Caco-2 (cell line): Measurements from ENCODE around the gene KCNH4. TPM values are rescaled to one million over a fixed set of nuclear protein-coding genes. Genes with fewer than 3 reads are reported as not detected.
A peak's percentile ranks its signal among the peaks of the same experiment; 100 is the strongest.

ENCODE experiments used
- BruUV-seq: library from RNA; stranded (reverse); fragments of 400-500 nt; replicated peaks from 2 replicates; lab custom pipeline; 2021; lab: Mats Ljungman, UMichigan
- CTCF ChIA-PET: fragments of 300-600 bp; sonication (Branson Sonifier 250); formaldehyde crosslinking; loops from one replicate; lab custom pipeline; 2022; ENCODE audit warnings: antibody characterized with exemption; lab: Charles Lee
- POLR2A ChIA-PET: fragments of 300-600 bp; sonication (Branson Sonifier 250); formaldehyde crosslinking; loops from one replicate; lab custom pipeline; 2022; ENCODE audit warnings: antibody characterized with exemption; lab: Charles Lee
- DNase-seq, 2 experiments: peaks; one replicate each; pipeline versions ENCODE4 v3.0.0 to v3.0.0-alpha.2; 2020 to 2022
- H3K27me3 ChIP-seq: replicated peaks from 2 replicates; pipeline ENCODE4 v1.6.0; 2011; ENCODE audit warnings: low read length; ENCODE audit not compliant: control insufficient read depth, insufficient read depth
- H3K36me3 ChIP-seq: 2 replicates; pipeline ENCODE4 v1.5.1; 2011; ENCODE audit warnings: low read length; ENCODE audit not compliant: control insufficient read depth, insufficient read depth
- H3K4me1 ChIP-seq: fragments of 250-450 bp; sonication (Bioruptor Pico); 2 replicates; pipeline ENCODE4 v1.5.1; 2020; ENCODE audit warnings: mild to moderate bottlenecking
- H3K4me3 ChIP-seq: 2 replicates; pipeline ENCODE4 v1.5.1; 2011; ENCODE audit warnings: low read depth, mild to moderate bottlenecking, control low read depth, low read length
- H3K9me3 ChIP-seq: fragments of 250-450 bp; sonication (Bioruptor Pico); 2 replicates; pipeline ENCODE4 v1.5.1; 2020; ENCODE audit warnings: mild to moderate bottlenecking, moderate library complexity
- H3K27ac Mint-ChIP-seq: one replicate; pipeline ENCODE4 v1.8.0; 2022; ENCODE audit warnings: mixed read lengths; ENCODE audit not compliant: unreplicated experiment
- H3K27me3 Mint-ChIP-seq: one replicate; pipeline ENCODE4 v1.8.0; 2022; ENCODE audit warnings: mixed read lengths; ENCODE audit not compliant: insufficient read depth, unreplicated experiment
- H3K36me3 Mint-ChIP-seq: one replicate; pipeline ENCODE4 v1.8.0; 2022; ENCODE audit warnings: mild to moderate bottlenecking, mixed read lengths; ENCODE audit not compliant: insufficient read depth, unreplicated experiment
- H3K4me1 Mint-ChIP-seq: one replicate; pipeline ENCODE4 v1.8.0; 2022; ENCODE audit warnings: low read depth, mixed read lengths; ENCODE audit not compliant: unreplicated experiment
- H3K4me3 Mint-ChIP-seq: one replicate; pipeline ENCODE4 v1.8.0; 2022; ENCODE audit warnings: mild to moderate bottlenecking, moderate library complexity, mixed read lengths; ENCODE audit not compliant: unreplicated experiment
- H3K9me3 Mint-ChIP-seq: one replicate; pipeline ENCODE4 v1.8.0; 2022; ENCODE audit warnings: mixed read lengths; ENCODE audit not compliant: unreplicated experiment
- CTCF ChIP-seq, 2 experiments: fragments of 200-600 bp in 1 of 2; IDR thresholded peaks; 1 replicate in 1 of 2; 2 replicates in 1 of 2; pipeline versions ENCODE4 v1.5.1 to v1.8.0; 2011 to 2022; ENCODE audit warnings: antibody characterized with exemption in 1 of 2, control low read depth in 1 of 2, inconsistent platforms in 1 of 2, low read depth in 1 of 2, low read length in 1 of 2, mild to moderate bottlenecking in 1 of 2, moderate library complexity in 1 of 2; ENCODE audit not compliant: insufficient read depth in 1 of 2, severe bottlenecking in 1 of 2, unreplicated experiment in 1 of 2
- intact Hi-C: fragments of 100-400 bp; cut with micrococcal nuclease; formaldehyde crosslinking; loops from one replicate; pipeline ENCODE4 v1.10.0; 2022; ENCODE audit not compliant: unreplicated experiment
- total RNA-seq: library from RNA; stranded (reverse); gene quantifications from 2 replicates; pipeline ENCODE4 v1.2.3, GENCODE V29; 2022

Gene KCNH4
- total RNA-seq, 1 experiment from 2014 or later, result 0.07 TPM

DNA sequence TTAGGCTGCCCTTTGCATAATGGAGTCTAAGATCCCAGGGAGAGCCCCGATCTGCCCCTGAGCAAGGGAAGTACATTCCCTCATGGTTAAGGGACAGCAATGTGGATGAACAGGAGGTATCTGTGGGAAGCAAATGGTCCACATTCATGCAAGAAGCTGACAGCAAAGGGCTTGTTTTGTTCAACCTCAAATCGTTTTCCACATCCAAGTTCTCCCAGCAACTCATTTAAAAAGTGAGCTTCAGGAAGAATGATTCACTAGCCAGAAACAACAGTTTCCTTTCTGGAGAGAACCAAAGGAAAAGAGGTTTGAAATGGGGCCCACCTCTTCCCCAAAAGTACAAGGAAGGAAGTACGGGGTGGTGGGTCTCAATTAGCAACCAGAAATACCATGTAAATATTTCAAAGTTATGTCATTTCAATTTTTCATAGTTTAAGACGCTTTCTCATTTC lies 48.9 kb downstream of the KCNH4 start:
- POLR2A ChIA-PET, result no interaction called here
- Mint-ChIP-seq H3K9me3 (no peaks in the 10 kb centered on the region), H3K36me3 (peaks cover 54% of the 10 kb centered on the region), H3K4me3 (no peak overlapping the region), H3K4me1 (peaks cover 6% of the 10 kb centered on the region), H3K27ac (no peak overlapping the region), H3K27me3 (no peaks in the 10 kb centered on the region)
- Histone ChIP-seq H3K4me3 (no peak overlapping the region), H3K27me3 (no peaks in the 10 kb centered on the region), H3K4me1 (peaks cover 13% of the 10 kb centered on the region), H3K9me3 (no peaks in the 10 kb centered on the region), H3K36me3 (peaks cover 6% of the 10 kb centered on the region; the same call in 1 of the 2 replicates)
- BruUV-seq, result no TSS peak
- TF ChIP-seq CTCF (IDR thresholded peaks at IDR 0.05; ENCODE audit: insufficient read depth in 1 of 2, low read depth in 1 of 2, low read length in 1 of 2, severe bottlenecking in 1 of 2, unreplicated experiment in 1 of 2), result no peak
- no peak for DNase-seq
- intact Hi-C loops, result no loop called here
- CTCF ChIA-PET, result interaction anchor here (1.2 kb wide), 1 partner anchor 8 kb away, joined by 3 read pairs; no protein-coding TSS in a partner anchor

GRCh38 chr17:42131232-42131631 lies 49.7 kb downstream of the KCNH4 start:
- ChIA-PET POLR2A (no interaction called here), CTCF (interaction anchor here (1.2 to 1.4 kb wide), 3 partner anchors 9 to 91 kb away, joined by 3 to 5 read pairs (median 4); partner anchors contain the start of gene KCNH4)
- no TSS peak for BruUV-seq
- no peaks in the 10 kb centered on the region for H3K9me3 ChIP-seq
- intact Hi-C loops, result no loop called here
- no peak for TF ChIP-seq CTCF (IDR thresholded peaks at IDR 0.05; ENCODE audit: insufficient read depth in 1 of 2, low read depth in 1 of 2, low read length in 1 of 2, severe bottlenecking in 1 of 2, unreplicated experiment in 1 of 2)
- H3K4me1 Mint-ChIP-seq, result peaks cover 6% of the 10 kb centered on the region
- H3K27ac Mint-ChIP-seq, result no peak overlapping the region
- no peak overlapping the region for H3K4me3 ChIP-seq
- H3K27me3 Mint-ChIP-seq, result no peaks in the 10 kb centered on the region
- H3K27me3 ChIP-seq, result no peaks in the 10 kb centered on the region
- H3K9me3 Mint-ChIP-seq, result no peaks in the 10 kb centered on the region
- H3K36me3 ChIP-seq, result peaks cover 6% of the 10 kb centered on the region; the same call in 1 of the 2 replicates
- H3K4me3 Mint-ChIP-seq, result no peak overlapping the region
- H3K36me3 Mint-ChIP-seq, result peaks cover 52% of the 10 kb centered on the region
- H3K4me1 ChIP-seq, result peaks cover 8% of the 10 kb centered on the region
- DNase-seq, result no peak

DNA sequence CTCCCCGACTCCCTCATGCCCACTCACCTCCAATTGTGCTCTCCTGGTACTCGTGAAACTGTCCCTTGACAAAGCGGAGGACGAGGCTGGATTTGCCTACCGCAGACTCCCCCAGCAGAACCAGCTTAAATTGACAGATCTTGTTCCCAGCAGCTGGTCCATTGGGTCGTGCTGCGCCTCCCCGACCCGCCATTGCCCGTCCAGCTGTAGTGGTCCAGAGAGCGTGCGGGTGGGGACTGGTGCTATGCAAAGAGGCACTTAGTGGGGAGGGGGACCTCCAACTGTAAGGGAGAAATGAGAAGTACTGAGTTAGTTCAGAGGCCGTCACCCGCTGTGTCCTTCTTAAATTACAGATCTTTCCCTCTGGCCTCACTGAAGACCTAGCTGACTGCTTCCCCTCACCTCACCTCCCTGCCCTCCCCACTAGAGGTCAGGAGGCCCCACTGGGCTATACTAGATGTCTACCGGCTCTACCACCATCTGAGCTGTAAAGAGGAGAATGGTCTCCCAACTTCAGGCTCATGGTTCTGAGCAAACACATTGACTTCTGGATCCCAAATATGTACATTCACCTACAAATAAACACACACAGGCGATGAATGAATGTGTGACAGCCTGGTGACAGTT lies 50.5 kb downstream of the KCNH4 start:
- Histone ChIP-seq H3K9me3 (no peaks in the 10 kb centered on the region), H3K36me3 (peaks cover 6% of the 10 kb centered on the region; the same call in 1 of the 2 replicates), H3K27me3 (no peaks in the 10 kb centered on the region), H3K4me1 (0 out of 2 replicates have a peak, but pooled peaks cover 2% of the 10 kb centered on the region), H3K4me3 (no peak overlapping the region)
- BruUV-seq, result no TSS peak
- CTCF ChIA-PET, result interaction anchor here (0.8 to 1.4 kb wide), 4 partner anchors 10 to 121 kb away, joined by 4 to 5 read pairs (median 4); partner anchors contain the start of genes KAT2A and KCNH4
- Mint-ChIP-seq H3K9me3 (no peaks in the 10 kb centered on the region), H3K27ac (no peak overlapping the region), H3K4me1 (no peaks in the 10 kb centered on the region), H3K4me3 (no peak overlapping the region), H3K36me3 (peaks cover 53% of the 10 kb centered on the region), H3K27me3 (no peaks in the 10 kb centered on the region)
- no peak for DNase-seq
- POLR2A ChIA-PET, result no interaction called here
- peak in 1 of 2 experiments; percentile 27 for TF ChIP-seq CTCF (IDR thresholded peaks at IDR 0.05; ENCODE audit: insufficient read depth in 1 of 2, low read depth in 1 of 2, low read length in 1 of 2, severe bottlenecking in 1 of 2, unreplicated experiment in 1 of 2)
- intact Hi-C loops, result no loop called here
